SH-SY5Y (cell line): Measurements from ENCODE around the gene POT1.

Experiments used
- GATA2 ChIP-seq: IDR thresholded peaks from 2 replicates; pipeline ENCODE4 v1.6.1; 2011; ENCODE audit warnings: mild to moderate bottlenecking, low read depth, low read length
- GATA3 ChIP-seq: IDR thresholded peaks from 2 replicates; pipeline ENCODE4 v1.6.1; 2011; ENCODE audit warnings: low read depth, mild to moderate bottlenecking, low read length, moderate library complexity

DNA sequence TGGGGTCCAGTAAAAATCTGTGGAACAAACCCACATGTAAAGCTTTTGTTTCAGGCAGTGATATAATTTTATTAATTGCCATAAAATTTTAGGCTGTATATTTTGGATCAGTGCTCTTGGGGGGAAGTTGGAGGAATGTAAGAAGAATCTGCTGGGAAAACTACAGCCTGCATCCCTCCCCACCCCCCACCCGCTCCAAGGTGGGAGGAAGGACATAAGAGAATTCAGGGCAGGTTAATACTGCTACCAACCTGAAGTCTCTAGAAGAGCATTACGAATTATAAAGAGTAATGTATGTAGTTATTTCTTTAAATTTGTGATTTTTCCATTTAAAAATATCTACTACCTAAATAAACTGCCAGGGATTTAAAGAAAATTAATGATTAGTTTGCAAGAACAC, 116.9 kb downstream of the POT1 start:
- TF ChIP-seq GATA2 (no peak), GATA3 (no peak)
